Fibroblast of upper back skin (primary cell): ENCODE measurements around the gene ASPRV1.
A peak's percentile ranks its signal among the peaks of the same experiment; 100 is the strongest.
"Not testable (repeated sequence)": the region's sequence is repeated elsewhere in the genome, so short reads cannot be mapped to it uniquely, and the experiment has no call there.

Source experiments
- DNase-seq: peaks from one replicate; pipeline ENCODE4 v3.0.0-alpha.2; 2013

ASPRV1 gene

GRCh38 chr2:69959425-69959824, 2.0 kb downstream of the ASPRV1 start:
- no peak for DNase-seq

GRCh38 chr2:69958480-69958879, 3.0 kb downstream of the ASPRV1 start:
- no peak for DNase-seq

GRCh38 chr2:69957965-69958364, 3.5 kb downstream of the ASPRV1 start:
- peak; percentile 17 for DNase-seq

- no peak for DNase-seq
These were observed 4.9 kb downstream of the ASPRV1 start for GRCh38 chr2:69956475-69956979.

GRCh38 chr2:69955029-69955428, 6.4 kb downstream of the ASPRV1 start:
- DNase-seq, result no peak

- no peak for DNase-seq
These were observed 7.3 kb downstream of the ASPRV1 start for GRCh38 chr2:69954084-69954483.

- DNase-seq, result no peak
These were observed 8.9 kb downstream of the ASPRV1 start for GRCh38 chr2:69952336-69953115.

- not testable (repeated sequence) for DNase-seq
These were observed 10.8 kb downstream of the ASPRV1 start for GRCh38 chr2:69950671-69951070.

- DNase-seq, result no peak
These were observed 11.2 kb downstream of the ASPRV1 start for GRCh38 chr2:69950241-69950640.

GRCh38 chr2:69948963-69949645, 12.3 kb downstream of the ASPRV1 start:
- DNase-seq, result no peak

- no peak for DNase-seq
These were observed 13.1 kb downstream of the ASPRV1 start for GRCh38 chr2:69948032-69948962.

GRCh38 chr2:69947325-69947931, 14.0 kb downstream of the ASPRV1 start:
- no peak for DNase-seq

- peak; percentile 41 for DNase-seq
These were observed 14.8 kb downstream of the ASPRV1 start for GRCh38 chr2:69946351-69947324.

GRCh38 chr2:69945941-69946340, 15.5 kb downstream of the ASPRV1 start:
- no peak for DNase-seq

- DNase-seq, result no peak
These were observed 16.0 kb downstream of the ASPRV1 start for GRCh38 chr2:69945441-69945840.

GRCh38 chr2:69944756-69945155, 16.7 kb downstream of the ASPRV1 start:
- DNase-seq, result no peak

GRCh38 chr2:69943843-69944525, 17.4 kb downstream of the ASPRV1 start:
- no peak for DNase-seq

GRCh38 chr2:69943000-69943842, 18.2 kb downstream of the ASPRV1 start:
- DNase-seq, result no peak

- DNase-seq, result no peak
These were observed 20.7 kb downstream of the ASPRV1 start for GRCh38 chr2:69940691-69941090.

GRCh38 chr2:69939722-69940121, 21.7 kb downstream of the ASPRV1 start:
- DNase-seq, result no peak
